Stimulated activated CD8-positive, alpha-beta memory T cell treated with anti-CD3 and anti-CD28 coated beads, Interleukin-4, amount 100 ng/mL, for 24 hours (primary cell): ENCODE measurements around the gene VEGFB.

Experiments
- DNase-seq: peaks from one replicate; pipeline ENCODE4 v3.0.0-alpha.2; 2020; ENCODE audit warnings: low read depth

The VEGFB gene

DNA sequence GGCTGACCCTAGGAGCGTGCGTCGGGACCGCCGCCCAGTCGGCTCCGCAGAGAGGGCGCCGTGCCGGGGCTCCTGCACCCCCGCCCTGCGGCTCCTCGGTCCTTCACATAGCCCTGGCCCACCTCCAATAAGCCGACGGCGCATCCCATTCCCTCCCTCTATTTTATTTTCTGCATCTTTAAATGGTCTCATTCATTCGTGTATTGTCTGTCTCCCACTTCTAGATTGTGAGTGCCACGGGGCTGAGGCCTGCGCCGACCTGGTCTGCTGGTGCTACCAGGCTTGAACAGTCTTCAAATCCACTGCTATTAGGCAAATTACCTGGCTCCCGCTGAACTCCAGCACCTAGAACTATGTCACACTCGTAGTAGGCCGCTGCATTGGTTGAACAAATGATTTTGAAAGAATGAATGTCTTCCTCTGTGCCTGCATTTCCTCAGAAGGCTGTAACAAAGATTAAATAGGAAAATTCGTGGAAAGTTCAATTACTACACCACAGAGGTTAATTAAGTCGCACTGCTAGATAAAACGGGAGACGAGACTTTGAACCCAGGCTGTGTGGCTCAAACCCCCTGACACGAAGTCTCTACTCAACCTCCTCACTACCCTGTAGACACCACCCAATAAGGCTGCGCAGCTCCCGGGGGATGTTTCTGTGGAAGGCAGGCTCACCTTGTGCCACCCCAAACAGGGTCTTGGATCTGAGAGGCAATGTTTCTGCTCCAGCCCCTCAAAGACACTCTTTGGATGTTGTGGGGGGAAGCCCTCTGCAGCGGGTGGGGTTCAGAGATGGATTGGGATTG lies 13.5 kb downstream of the VEGFB start:
- DNase-seq, result no peak

DNA sequence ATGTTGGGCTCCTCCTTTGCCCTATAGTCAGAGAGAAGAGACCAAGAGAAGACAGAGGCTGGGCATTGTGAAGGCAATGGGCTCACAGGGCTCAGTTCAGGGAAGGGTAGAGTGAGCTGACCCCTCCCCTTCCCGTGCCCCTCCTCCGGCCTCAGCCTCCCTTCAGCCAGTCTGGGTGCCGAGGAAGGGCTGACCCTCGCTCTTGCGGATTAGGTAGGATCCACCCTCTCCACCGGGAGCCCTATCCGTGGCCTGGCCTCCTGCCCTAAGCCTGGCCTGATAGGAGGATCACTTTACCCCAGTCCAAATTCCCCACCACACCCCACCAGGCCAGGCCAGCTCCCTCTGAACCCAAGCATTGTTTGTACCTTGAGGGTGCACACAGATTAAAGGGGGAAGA lies 14.2 kb downstream of the VEGFB start:
- DNase-seq, result no peak

DNA sequence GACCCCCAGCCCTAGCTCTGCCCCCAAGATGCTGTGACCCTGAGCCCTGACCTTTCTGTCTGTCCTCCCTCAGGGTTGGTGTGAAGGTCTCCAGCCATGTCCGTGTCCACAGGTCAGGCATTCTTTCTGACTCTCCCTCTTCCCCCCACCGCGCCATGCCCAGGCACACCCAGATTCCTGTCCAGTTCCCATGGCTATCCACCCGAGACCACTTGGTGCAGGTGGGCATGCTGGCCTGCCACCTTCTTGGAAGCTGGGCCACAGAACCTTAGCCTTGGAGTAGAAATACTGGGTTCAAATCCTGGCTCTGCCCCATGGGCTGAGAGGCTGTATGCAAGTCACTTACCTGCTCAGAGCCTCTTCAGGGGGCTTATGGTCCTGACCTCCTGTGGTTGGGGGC lies 14.7 kb downstream of the VEGFB start:
- DNase-seq, result no peak

DNA sequence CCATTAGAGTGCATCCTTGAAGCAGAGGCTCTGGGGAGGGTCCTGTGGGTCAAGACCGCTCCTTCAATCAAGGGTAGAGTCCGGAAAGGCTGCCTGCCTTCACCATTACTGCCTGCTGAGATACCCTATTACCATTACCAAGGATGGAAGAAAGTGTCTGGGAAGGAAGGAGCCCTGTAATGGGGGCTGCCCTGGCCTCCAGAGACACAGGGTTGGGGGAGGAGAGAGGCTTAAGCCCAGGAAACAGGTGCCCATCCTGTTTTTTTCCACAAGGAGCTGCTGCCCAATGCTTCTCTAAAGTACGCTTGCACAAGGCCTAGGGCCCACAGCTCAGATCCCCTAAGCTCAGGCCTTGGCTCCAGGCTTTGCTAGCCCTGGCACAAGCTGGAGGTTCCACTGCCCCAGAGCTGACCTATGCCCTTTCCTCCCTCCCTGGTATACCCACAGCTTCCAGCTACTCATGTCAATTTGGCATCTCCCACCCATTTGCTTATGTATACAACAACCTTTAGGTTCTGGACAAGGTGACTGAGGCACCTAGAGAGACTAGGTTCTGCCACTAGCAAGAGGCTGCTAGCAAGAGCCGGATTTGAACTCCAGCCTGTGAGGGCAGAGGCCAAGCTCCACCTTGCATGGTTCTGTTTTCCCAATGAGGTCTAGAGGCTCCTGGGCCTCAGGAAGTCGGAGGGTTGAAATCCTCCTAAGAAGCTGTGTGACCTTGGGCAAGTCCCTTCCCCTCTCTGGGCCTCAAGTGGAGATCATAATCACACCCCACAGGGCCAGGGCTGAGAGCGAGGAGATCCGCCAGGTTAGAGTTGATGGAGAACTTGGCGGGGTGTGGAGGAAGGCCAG lies 15.4 kb downstream of the VEGFB start:
- DNase-seq, result no peak

DNA sequence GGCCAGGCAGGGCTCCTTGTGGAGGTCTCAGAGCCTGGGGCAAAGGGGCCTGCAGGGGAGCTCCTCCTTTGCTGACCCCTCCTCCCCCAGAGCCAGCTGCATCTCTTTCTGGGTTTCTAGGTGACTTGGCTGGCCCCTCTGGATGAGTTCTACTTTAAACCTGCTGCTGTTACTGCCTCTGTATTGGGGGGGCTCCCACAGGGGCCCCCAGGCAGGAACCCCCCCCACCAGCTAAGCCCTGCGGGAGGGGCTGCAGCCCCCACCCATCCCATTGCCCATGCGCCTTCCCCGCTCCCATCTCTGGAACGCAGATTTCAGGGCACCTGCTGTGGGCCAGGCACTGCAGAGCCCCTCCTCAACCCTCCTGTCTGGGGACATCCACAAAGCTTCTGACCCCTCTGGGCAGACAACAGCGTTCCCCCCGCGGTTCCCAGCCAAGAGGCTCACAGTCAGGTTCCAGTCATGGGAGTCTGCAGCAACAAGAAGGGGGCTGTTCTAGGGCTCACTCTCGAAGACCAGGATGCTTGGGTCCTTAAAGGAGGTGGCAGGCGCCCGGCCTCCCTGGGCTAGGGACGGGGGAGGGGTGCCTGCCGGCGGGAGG lies 16.1 kb downstream of the VEGFB start:
- DNase-seq, result no peak

DNA sequence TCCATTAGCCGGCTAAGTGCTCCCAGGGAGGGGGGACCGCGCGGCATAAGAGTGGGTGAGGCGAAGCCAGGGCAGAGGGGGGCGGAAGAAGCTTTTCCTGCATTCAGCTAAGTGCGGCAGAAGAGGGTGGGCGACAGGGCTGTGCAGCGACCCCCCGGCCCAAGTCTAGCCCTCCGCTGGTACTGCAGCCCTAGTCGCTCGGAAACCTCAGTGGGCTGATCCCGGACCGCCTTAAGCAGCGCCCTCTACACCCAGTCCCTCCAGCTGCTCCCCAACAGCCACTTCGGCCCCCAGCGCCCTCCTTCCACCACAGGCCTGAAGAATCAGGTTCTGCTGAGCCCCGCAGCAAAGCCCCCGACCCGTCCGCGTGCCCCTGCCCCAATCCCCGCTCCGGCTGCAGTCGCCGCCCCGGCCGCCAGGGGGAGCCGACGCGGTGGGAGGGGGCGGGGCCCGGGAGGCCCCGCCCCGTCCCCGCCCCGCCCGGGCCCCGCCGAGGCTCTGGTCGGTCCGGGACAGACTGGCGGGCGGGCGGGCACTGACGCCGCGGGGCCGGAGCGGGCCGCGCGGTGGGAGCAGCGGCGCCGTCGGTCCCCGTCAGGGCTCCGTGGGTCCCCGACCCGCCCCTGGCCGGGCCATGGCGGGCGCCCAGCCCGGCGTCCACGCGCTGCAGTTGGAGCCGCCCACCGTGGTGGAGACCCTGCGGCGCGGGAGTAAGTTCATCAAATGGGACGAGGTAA lies 16.8 kb downstream of the VEGFB start, which contains the start of gene PLCB3:
Gene PLCB3, plus strand, starts transcription at position 515 of the 737 bp plus-strand sequence. Its CDS starts 120 bp downstream, at position 635.
- DNase-seq, result peak; percentile 37

DNA sequence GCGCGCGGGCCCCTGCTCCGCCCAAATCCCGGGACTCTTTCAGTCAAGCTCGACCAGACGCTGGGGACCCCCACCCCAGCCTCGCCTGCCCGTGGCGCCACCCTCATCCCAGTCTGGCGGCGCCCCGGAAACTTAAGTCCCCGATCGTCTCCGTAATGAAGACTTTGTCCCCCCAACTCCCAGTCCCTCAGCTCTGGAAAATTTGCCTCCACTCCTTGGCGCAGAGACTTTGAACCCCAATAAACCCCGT lies 17.3 kb downstream of the VEGFB start:
- no peak for DNase-seq

DNA sequence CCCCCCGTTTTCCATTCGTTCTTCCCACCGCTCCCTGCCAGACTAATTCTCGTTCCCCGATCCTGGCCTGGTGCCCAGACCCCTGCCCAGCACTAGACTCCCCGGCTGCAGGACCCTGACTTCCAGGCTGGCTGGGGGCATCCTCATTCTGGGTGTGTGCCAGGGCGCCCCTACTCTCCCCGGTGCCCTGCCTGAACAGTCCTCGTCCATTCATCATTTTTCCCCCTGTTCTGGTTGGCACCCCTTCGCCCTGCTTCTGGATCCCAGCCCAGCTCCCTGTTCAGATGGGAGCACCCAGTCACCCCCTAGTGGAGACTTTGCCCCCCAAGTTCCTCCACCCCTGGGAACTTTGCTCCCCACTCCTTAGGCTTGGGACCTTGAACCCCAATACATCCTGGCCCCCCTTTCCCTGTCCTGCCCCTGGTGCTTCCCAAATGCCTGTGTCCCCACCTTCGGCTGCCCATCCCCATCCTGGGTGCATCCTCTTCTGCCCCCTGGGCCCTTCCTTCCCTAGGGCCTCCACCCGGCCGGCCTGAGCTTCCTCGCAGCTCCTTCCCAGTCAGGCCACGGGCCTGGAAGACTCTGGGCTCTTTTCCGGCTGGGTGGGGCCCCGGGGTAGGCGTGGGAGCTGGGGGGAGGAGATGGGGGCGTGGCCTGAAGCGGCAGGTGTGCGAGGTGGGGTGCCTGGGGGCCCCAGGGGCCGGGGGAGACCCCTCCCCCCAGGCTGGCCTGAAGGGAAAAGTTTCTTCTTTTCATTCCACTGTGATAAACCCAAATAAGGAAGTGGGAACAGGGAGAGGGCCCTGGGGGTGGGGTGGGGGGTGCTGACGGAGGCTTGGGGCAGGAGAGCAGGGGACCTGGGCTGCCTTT lies 17.9 kb downstream of the VEGFB start:
- DNase-seq, result no peak

DNA sequence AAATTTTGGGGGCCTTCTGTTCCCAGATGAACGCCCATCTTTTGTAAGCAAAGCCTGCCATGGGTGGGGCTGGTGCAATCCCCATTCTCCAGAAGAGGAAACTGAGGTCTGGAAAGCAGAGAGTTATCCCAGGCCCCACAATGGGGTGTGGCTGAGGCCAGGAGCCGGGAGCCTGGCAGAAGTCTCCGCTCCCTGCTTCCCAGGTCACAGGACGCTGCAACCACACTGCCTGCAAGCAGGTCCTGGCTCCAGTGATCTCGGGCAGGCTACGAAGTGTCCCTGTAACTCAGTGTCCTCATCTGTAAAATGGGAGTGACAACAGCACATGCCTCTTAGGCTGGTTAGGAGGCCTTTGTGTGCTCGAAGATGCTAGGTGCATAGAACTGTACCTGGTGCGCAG lies 18.7 kb downstream of the VEGFB start:
- DNase-seq, result no peak

DNA sequence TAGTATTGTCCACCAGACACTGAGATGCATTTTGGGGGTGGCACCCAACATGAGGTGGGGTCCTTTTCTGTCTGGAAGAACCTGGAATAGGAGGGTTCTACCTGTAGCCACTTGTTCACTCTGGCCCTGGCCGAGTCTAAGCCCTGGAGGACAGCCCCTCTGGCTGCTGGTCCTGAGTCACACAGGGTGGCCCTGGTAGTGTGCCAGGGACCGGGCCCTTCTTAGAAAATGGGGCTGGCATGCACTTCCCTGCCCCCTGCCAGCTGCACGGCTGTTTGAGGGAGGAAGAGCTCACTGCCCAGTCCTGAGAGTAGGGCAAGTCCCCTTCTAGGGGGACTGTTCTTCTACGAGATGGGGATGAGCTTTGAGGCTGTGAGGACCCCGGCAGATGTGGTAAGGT lies 19.1 kb downstream of the VEGFB start:
- no peak for DNase-seq

DNA sequence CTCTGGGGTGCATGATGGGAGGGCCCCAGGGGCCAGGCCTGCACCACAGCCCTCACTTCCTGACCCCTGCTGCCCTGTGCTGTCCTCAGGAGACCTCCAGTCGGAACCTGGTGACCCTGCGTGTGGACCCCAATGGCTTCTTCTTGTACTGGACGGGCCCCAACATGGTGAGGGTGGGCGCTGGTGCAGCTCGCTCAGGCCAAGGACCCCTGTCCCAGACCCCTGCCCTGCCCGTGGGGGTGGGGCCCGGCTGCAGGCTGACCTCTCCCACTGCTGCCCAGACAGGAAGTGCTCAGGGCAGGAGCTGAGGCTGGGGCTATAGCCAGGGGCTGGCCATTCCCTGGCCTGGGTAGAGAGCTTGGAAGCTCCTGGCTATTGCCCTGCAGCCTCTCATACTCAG lies 19.9 kb downstream of the VEGFB start:
- DNase-seq, result no peak

DNA sequence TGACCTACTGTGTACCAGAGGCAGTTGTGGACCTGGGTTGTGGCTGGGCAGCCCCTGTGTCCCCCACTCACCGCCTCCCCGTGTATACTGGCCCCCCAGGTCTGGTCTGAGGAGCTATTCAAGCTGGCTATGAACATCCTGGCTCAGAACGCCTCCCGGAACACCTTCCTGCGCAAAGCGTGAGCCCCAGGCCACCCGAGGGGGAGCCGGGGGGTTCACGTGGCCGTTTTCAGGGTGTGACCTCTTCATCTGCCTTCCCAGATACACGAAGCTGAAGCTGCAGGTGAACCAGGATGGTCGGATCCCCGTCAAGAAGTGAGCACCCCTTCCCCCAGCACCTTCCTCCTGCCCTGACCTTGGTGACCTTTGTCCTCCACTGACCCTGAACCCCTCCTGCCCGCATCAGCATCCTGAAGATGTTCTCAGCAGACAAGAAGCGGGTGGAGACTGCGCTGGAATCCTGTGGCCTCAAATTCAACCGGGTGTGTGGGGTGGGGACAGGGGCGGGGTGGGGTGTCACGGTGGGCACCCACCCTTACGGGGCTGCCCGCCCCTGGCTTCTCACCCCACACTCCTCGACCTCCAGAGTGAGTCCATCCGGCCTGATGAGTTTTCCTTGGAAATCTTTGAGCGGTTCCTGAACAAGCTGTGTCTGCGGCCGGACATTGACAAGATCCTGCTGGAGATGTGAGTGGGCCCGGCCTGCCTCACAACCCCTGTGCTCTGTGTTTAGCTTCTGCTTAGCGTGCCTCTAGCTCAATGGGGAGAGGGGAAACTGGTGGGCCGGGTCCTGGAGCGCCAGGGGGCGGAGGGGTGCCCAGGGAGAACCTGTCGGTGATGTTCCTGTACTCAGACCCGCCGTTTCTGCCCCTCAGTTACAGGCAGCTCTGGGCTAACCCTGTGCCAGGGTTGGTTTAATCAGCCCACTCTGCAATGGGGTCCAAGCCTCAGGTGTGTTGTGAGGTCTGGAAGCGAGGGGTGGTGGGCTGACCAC lies 21.0 kb downstream of the VEGFB start:
- no peak for DNase-seq

DNA sequence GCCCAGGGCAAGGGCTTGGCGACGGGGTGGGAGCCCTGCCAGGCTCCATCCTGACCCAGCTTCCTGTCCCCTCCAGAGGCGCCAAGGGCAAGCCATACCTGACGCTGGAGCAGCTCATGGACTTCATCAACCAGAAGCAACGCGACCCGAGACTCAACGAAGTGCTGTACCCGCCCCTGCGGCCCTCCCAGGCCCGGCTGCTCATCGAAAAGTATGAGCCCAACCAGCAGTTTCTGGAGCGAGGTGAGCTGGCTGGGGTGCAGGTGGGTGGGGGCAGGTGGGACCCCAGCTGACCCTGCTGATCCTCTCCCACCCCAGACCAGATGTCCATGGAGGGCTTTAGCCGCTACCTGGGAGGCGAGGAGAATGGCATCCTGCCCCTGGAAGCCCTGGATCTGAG lies 21.9 kb downstream of the VEGFB start:
- no peak for DNase-seq

DNA sequence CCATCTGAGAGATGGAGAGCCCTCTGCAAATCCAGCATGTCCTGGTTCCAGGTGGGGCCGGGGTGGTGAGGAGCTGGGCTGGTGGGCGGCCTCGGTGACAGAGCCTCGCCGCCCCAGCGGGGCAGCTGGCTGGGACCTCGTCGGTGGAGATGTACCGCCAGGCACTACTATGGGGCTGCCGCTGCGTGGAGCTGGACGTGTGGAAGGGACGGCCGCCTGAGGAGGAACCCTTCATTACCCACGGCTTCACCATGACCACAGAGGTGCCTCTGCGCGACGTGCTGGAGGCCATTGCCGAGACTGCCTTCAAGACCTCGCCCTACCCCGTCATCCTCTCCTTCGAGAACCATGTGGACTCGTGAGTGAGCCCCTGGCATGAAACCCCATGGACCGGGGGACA lies 24.0 kb downstream of the VEGFB start:
- no peak for DNase-seq

DNA sequence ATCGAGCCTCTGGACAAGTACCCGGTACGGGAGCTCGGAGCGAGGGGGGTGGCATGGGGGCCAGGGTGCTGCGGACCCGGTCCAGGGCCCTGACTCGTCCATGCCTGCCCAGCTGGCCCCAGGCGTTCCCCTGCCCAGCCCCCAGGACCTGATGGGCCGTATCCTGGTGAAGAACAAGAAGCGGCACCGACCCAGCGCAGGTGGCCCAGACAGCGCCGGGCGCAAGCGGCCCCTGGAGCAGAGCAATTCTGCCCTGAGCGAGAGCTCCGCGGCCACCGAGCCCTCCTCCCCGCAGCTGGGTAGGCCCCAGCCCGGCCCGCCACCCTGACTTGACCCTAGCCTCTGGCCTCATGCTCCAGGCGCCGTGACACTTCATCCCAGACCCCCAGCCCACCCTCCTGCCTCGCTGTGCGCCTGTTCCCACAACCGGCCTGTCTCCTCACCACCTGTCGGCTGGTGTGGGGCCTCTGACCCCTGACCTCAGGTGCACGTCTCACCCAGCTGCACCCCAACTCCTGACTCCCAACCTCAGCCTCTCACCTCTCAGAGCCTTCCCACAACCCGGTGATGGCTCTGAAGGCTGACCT lies 24.7 kb downstream of the VEGFB start:
- DNase-seq, result no peak

DNA sequence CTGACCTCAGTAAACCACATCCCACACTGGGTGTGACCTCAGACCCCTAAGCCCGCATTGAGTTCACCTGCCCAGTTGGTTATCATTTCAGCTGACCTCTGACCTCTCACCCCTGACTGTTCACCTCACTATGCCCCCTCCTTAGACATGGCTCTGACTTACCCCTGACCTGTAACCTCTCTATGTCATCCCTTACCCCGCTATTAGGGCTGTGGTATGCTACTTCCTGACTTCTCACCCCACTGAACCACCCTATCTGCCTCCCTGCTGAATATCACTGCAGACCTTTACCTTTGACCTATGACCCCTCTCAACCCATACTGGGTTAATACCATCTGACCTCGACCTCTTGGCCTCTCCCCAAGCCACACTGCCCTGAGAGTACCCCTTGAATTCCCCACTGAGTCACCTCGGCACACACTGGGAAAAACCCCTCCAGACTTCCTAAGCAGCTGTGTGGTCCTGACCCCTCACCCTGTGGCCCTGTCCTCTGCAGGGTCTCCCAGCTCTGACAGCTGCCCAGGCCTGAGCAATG lies 25.2 kb downstream of the VEGFB start:
- DNase-seq, result no peak

DNA sequence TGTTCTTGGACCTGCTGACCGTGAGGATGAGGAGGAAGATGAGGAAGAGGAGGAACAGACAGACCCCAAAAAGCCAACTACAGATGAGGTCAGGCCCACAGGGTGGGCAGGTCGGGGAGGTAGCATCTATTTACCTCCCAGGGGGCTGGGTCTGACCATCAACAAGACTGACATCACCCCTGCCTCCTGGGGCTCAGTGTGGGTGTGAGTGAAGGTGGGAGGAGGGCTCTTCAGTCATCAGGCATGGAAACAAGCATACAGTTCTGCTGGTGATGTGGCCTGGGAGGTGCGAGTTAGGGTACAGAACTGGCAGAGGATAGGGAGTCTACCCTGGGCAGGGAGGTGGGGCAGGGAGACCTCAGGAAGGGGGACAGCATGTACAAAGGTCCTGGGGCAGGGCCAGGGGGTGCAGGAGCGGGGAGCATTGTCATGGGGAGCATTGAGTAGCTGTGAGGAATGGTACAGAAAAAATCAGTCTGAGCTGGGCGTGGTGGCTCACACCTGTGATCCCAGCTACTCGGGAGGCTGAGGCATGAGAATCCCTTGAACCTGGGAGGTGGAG lies 25.8 kb downstream of the VEGFB start:
- DNase-seq, result no peak

DNA sequence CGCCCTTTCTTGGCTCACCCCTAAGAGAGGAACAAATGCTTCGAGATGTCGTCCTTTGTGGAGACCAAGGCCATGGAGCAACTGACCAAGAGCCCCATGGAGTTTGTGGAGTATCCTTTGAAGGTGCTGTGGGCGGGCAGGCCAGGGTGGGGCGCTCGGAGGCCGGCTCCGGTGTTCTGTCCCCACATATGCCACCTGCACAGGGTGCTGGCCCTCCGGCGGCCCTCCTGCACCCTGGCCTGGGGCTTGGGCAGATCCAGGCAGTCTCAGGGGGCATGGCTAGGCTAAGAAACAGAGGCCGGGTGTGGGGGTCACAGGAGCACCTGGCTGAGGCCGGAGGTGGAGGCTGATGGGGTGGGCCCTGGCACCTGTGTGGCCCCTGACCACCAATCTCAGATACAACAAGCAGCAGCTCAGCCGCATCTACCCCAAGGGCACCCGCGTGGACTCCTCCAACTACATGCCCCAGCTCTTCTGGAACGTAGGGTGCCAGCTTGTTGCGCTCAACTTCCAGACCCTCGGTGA lies 27.2 kb downstream of the VEGFB start:
- DNase-seq, result no peak
